Dedifferentiated amniotic fluid mesenchymal stem cell (primary cell): ENCODE measurements around the gene SGCD.

Experiments used
- DNase-seq: peaks from one replicate; pipeline ENCODE4 v3.0.0-alpha.2; 2016; ENCODE audit errors: extremely low spot score

The SGCD gene

GRCh38 chr5:156687514-156687913 is 360.6 kb downstream of the SGCD start:
- DNase-seq, result no peak

GRCh38 chr5:156691572-156691971 is 364.6 kb downstream of the SGCD start:
- no peak for DNase-seq

- no peak for DNase-seq
Observed at GRCh38 chr5:156693113-156693512, 366.1 kb downstream of the SGCD start.

GRCh38 chr5:156694598-156694997 is 367.6 kb downstream of the SGCD start:
- DNase-seq, result no peak

- DNase-seq, result no peak
Observed at GRCh38 chr5:156695774-156696173, 368.8 kb downstream of the SGCD start.

GRCh38 chr5:156698323-156698722 is 371.4 kb downstream of the SGCD start:
- no peak for DNase-seq

- DNase-seq, result no peak
Observed at GRCh38 chr5:156699147-156699546, 372.2 kb downstream of the SGCD start.

GRCh38 chr5:156704139-156704538 is 377.2 kb downstream of the SGCD start:
- DNase-seq, result no peak

GRCh38 chr5:156706631-156707030 is 379.7 kb downstream of the SGCD start:
- no peak for DNase-seq

- DNase-seq, result no peak
Observed at GRCh38 chr5:156707750-156708149, 380.8 kb downstream of the SGCD start.

- DNase-seq, result no peak
Observed at GRCh38 chr5:156715287-156715686, 388.3 kb downstream of the SGCD start.

GRCh38 chr5:156716591-156717380 is 389.8 kb downstream of the SGCD start:
- DNase-seq, result no peak

GRCh38 chr5:156718985-156719384 is 392.0 kb downstream of the SGCD start:
- no peak for DNase-seq

- no peak for DNase-seq
Observed at GRCh38 chr5:156722358-156722757, 395.4 kb downstream of the SGCD start.

- no peak for DNase-seq
Observed at GRCh38 chr5:156735477-156735876, 408.5 kb downstream of the SGCD start.

GRCh38 chr5:156741516-156741915 is 414.6 kb downstream of the SGCD start:
- no peak for DNase-seq

GRCh38 chr5:156753846-156754245 is 426.9 kb downstream of the SGCD start:
- no peak for DNase-seq

GRCh38 chr5:156755421-156756087 is 428.6 kb downstream of the SGCD start:
- DNase-seq, result no peak

- DNase-seq, result no peak
Observed at GRCh38 chr5:156758011-156758791, 431.2 kb downstream of the SGCD start.

- no peak for DNase-seq
Observed at GRCh38 chr5:156759156-156759555, 432.2 kb downstream of the SGCD start.

- DNase-seq, result no peak
Observed at GRCh38 chr5:156762771-156763170, 435.8 kb downstream of the SGCD start.

- DNase-seq, result no peak
Observed at GRCh38 chr5:156764176-156764971, 437.4 kb downstream of the SGCD start.
